GM12891 (cell line): ENCODE results near the gene WDR20.
A peak's percentile ranks its signal among the peaks of the same experiment; 100 is the strongest.

Experiments used
- DNase-seq: peaks from one replicate; pipeline ENCODE4 v3.0.0; 2011; ENCODE audit warnings: low spot score; ENCODE audit not compliant: insufficient read length
- FAIRE-seq: peaks from 2 replicates; lab custom pipeline; 2011; peaks lifted over from hg19 to GRCh38; lab: Jason Lieb, UNC
- PAX5 ChIP-seq: IDR thresholded peaks from 2 replicates; pipeline ENCODE4 v1.6.1; 2011; ENCODE audit warnings: low read length, moderate library complexity, mild to moderate bottlenecking; ENCODE audit not compliant: insufficient read depth, severe bottlenecking
- POLR2A ChIP-seq: IDR thresholded peaks from 2 replicates; pipeline ENCODE4 v1.6.1; 2011; ENCODE audit warnings: low read depth, low read length, control low read depth
- POLR2AphosphoS5 ChIP-seq: IDR thresholded peaks from 2 replicates; pipeline ENCODE4 v1.6.1; 2011; ENCODE audit warnings: low read depth, low read length, control low read depth
- POU2F2 ChIP-seq: IDR thresholded peaks from 2 replicates; pipeline ENCODE4 v1.6.1; 2011; ENCODE audit warnings: low read depth, mild to moderate bottlenecking, control low read depth, low read length, moderate library complexity
- SPI1 ChIP-seq: IDR thresholded peaks from 2 replicates; pipeline ENCODE4 v1.6.1; 2011; ENCODE audit warnings: low read depth, low read length, control low read depth
- TAF1 ChIP-seq: IDR thresholded peaks from 2 replicates; pipeline ENCODE4 v1.6.1; 2011; ENCODE audit warnings: low read depth, low read length, control low read depth

The WDR20 gene

DNA sequence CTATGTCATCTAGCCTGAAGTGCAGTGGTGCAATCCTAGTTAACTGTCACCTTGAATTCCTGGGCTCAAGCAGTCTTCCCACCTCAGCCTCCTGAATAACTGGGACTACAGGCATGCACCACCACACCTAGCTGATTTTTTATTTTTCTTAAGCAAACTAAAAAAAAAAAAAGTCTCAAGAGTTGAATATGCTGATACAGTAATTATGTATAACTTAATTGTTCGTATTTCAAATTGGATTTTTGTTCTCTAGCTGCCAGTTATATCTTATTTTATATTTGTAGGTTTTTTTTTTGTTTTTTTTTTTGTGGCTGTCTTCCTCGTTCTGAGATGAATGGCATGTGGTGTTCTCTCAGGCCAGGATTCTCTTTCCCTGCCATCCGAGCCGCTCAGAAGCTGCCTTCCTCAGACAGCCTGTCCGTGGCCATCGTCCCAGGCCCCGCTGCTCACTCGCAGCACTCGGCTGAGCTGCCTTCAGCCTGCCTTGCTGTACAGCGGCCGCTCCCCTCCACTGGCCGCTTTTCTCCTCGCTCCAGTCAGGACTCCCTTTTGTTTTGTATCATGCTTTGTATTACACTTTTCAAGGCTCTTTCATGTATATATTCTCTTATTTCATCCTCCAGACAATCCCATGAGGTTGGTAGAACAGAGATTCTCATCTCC is 53.3 kb downstream of the WDR20 start:
- FAIRE-seq: no peak
- TF ChIP-seq TAF1 (no peak), POLR2A (no peak), POU2F2 (no peak), POLR2AphosphoS5 (no peak), SPI1 (no peak), PAX5 (no peak)
- DNase-seq: no peak

DNA sequence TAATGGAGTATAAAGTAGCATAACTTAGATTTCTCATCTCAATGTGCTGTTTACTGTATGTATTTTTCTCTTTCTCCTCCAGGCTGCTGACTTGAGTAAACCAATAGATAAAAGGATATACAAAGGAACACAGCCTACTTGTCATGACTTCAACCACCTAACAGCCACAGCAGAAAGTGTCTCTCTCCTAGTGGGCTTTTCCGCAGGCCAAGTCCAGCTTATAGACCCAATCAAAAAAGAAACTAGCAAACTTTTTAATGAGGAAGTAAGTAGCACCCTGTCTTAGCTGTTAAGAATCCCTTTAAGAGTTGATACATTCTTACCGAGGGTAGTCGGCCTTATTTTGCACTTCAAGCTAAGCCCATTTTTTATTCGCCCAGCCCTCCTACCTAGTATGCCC is 55.2 kb downstream of the WDR20 start:
- TF ChIP-seq POLR2AphosphoS5 (no peak), TAF1 (no peak), POLR2A (no peak)
- no peak for FAIRE-seq
- no peak for DNase-seq

DNA sequence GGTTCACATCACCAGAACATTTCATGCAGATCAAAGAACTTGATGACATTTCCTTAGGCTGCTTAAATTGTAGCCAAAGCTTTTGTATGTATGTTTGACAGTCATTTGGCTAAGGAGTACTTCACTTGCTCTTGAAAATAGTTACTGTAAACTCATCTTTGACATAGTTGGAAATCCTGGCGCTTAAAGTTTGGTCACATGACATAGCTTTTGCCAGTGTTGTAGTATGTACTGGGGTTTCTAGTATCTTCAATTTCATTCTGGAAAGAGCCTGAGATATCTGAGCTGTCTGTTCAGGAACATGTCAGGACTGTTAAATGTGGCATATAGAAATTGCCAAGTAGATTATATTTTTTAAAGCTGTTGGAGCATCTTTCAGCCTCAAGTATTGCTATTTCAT is 55.7 kb downstream of the WDR20 start:
- DNase-seq (no peak), FAIRE-seq (no peak)
- TF ChIP-seq POLR2AphosphoS5: no peak
- TF ChIP-seq POLR2A: no peak
- no peak for TF ChIP-seq PAX5
- no peak for TF ChIP-seq POU2F2
- TF ChIP-seq SPI1: no peak
- no peak for TF ChIP-seq TAF1

DNA sequence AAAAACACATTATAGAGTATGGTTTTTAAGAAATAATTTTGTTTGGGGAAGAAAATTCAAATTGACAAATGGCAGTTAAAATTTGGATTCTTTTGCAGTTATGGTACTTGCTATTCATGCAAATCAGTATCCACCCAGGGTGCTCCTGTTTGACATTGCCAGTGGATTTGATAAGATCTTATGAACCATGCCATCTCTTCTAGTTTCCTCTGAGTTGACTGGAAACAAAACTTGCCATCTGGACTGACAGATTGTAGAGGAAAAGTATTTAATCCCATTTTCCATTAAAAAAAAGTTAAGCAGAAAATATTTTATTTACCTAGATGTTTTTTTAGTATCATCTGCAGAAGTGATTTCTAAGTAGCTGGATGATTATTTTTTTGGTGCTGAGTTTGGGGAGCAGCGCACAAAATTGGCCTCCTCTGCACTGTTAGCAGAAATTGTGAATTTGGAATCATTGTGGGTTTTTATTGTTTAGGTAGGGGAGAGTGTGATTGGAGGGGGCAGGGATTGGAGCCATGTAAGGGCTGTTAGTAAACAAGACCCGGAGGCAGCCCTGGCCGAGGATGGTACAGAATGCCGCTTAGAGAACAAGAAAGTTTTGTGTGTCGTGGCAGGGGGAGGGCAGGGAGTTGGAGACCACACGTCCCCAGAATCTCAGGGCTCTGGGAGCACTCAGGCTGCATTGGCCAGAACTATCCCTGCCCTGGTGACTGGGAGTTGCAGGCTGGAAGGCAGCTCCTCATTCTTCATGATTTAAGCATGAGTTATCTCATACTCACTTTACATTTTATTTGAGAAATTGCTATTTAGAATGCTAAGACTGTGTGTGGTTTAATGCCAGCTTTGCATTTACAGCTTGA is 56.6 kb downstream of the WDR20 start:
- DNase-seq (no peak), FAIRE-seq (no peak)
- no peak for TF ChIP-seq POLR2AphosphoS5
- TF ChIP-seq PAX5: no peak
- TF ChIP-seq TAF1: no peak
- no peak for TF ChIP-seq POU2F2
- TF ChIP-seq SPI1: no peak
- TF ChIP-seq POLR2A: no peak

DNA sequence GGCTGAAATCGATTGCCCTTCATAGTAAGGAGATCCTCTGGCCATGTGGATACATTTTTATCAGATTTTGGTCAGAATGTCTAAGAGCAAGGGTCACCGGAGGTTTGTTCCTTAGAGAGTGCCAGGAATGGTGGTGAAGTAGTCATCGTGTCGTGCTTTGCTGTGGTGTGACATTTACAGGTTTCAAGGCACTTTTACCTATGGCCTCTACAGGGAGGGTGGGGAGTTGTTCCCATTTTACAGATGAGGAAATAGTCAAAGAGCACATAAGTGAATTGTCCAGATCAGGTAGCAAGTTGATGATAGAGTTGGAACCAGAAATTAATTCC is 57.2 kb downstream of the WDR20 start:
- no peak for FAIRE-seq
- TF ChIP-seq POU2F2: no peak
- no peak for TF ChIP-seq POLR2A
- no peak for TF ChIP-seq TAF1
- no peak for TF ChIP-seq SPI1
- TF ChIP-seq PAX5: no peak
- no peak for TF ChIP-seq POLR2AphosphoS5
- no peak for DNase-seq

DNA sequence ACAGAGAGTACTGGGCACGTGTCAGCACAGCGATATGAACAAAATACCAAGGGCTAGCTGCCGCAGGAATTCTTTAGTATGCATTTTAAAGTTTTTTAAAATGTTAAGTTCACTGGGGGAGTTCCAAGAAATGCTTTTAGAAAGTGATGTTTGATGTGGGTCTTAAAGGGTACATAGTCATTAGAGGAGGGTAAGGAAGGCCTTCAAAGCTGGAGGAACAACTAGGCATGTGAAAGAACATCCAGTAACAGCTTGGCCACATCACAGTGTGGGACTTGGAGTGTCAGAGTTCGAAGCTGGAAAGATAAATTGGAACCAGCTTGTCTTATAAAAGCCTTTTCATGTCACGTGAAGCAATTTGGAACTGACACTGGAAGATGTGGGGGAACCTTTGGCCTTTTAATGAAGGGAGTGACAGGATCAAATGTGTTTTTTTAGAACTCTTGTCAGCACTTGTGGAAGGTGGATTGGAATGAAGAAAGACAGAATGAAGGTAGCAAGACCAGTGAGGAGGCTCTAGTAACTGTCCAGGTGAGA is 57.7 kb downstream of the WDR20 start:
- DNase-seq (no peak), FAIRE-seq (no peak)
- TF ChIP-seq POLR2AphosphoS5: no peak
- TF ChIP-seq POLR2A: no peak
- TF ChIP-seq TAF1: no peak
- no peak for TF ChIP-seq SPI1
- TF ChIP-seq POU2F2: no peak
- no peak for TF ChIP-seq PAX5

DNA sequence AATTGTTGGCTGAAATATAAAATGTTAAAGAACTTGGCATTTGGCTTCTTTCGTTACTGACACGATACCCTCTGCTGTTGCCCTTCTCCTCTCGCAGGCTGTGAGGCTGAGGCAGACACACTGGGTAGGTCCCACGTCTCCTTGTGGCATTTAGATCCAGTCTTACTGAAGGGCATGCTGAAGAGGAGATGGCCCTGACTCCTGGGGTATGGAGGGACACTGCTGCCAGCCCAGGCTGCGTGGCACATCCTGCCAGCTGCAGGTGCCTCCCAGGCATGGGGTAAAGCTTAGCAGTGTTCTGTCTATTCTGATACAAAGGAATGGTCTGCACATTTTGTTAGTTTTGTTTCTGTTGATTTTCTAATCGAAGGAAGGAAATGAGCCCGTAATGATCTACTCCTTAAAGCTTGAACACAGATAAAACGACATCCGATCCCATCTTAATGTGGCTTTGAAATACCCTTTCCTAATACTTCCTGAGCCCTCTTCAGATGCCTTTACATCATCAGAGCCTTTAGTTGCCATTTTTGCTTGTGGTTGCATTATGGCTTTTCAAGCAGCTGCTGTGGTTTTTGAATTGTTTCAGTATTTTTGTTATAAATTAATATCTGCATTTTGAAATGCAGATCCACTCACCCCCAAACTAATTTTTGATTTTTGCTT is 61.1 kb downstream of the WDR20 start:
- peak; percentile 64 for FAIRE-seq
- TF ChIP-seq PAX5: no peak
- no peak for TF ChIP-seq POU2F2
- no peak for TF ChIP-seq SPI1
- DNase-seq: no peak

DNA sequence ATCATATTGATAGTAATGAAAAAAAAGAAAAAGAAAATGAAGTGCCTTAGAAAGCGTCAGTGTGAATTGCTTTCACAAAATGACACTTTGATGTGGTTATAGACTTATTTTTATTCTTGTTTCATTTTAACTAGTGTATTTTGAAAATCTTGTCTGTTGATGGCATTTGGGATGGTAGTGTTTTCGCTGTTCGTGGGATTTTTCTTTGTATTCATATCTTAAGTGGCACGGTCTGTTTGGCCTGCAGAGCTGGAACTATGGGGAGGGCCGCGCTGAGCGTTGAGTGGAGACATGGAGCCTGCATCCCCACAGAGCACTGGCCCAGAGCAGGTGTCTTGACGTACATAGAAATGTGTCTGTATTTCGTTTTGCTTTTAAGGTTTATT is 61.6 kb downstream of the WDR20 start:
- DNase-seq (no peak), FAIRE-seq (peak; percentile 13)
- TF ChIP-seq PAX5 (no peak), TAF1 (no peak), POLR2A (no peak)

DNA sequence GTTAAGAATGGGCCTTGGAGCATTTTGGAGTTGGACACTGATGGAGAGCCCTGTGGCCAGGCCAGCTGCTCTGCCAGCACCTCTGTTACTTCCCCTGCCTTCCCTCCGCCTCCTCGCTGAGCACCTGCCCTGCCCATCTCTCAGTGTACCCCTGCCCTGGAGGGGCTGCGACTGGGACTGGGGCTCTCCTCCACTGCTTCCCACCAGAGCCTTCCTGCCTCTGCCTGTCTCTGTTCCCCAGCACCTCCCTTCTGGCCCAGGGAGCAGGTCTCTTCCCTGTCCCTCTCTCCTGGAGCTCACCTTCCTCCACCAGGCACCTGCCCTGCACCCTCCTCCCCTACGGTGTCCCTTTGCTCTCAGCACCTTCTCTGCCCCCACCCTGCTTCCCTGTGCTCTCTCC is 62.1 kb downstream of the WDR20 start:
- FAIRE-seq (peak; percentile 51), DNase-seq (no peak)
- TF ChIP-seq PAX5 (no peak), SPI1 (no peak), POLR2A (no peak), POU2F2 (no peak), TAF1 (no peak), POLR2AphosphoS5 (no peak)

DNA sequence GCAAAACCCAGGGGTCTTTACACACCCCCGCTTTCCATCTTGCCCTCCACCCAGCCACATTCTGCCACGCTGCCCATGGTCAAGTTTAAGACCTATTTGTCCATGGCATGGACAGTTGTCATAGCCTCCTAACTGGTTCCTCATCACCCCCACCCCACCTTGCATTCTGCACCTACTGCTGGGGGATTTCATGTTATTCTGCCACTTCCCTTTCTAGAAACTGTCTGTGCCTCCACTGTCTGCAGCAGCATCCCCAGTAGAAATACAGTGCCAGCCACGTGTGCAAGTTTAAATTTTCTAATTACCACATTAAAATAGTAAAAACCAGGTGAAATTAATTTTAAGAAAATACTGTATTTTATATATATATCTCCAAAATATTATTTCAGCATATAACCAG is 63.2 kb downstream of the WDR20 start:
- DNase-seq: no peak
- peak; percentile 77 for FAIRE-seq
- no peak for TF ChIP-seq TAF1
- peak; percentile 83 for TF ChIP-seq SPI1

DNA sequence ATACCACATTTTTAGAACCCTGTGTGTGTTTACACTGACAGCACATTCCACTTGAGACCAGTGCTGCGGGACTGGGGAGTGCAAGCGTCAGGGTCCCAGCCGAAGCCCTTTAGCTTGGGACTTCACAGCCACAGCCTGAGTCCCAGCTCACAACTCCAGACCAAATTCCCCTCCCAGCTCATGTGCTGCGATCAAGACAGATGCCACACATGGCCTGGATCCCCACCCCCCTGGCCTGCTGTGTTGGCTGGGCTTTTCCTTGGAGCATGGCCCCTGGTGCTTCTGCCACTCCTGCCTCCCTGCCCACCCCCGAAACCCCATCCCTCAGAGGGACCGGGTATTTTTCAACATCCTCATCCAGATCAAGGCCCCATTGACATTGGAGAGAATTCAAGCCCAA is 63.7 kb downstream of the WDR20 start:
- DNase-seq (no peak), FAIRE-seq (no peak)
- TF ChIP-seq POLR2A: no peak
- TF ChIP-seq POLR2AphosphoS5: no peak
